Measurements from ENCODE around the gene GLIS1.

DNA sequence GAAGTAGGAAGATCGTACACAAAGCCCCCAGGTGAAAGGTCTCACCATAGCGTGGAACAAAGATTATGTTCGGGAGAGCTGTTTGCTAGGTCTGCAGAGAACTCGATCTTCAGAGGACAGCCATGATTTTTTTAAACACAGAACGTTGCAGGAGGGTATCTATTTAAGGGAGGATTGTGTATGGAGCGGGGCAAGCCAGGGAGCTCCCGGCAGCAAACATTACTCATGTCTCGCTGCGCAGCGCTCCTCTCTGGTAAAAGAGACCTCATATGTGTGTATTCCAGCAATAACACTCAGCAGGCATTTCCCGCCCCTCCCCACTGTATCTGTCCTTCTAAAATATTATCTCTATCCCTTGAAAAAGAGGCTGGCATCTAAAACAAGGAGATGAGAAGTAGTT lies 2.7 kb downstream of the GLIS1 start:
- TF ChIP-seq TAF1 (IDR thresholded peaks at IDR 0.05; ENCODE audit: low read depth) (no peak), EZH2 (IDR thresholded peaks at IDR 0.05; ENCODE audit: borderline replicate concordance, insufficient read depth, low read length, poor library complexity, severe bottlenecking) (no peak), POLR2AphosphoS5 (IDR thresholded peaks at IDR 0.05) (no peak), MXI1 (conservative IDR thresholded peaks at IDR 0.05; ENCODE audit: poor library complexity, severe bottlenecking) (no peak), EP300 (conservative IDR thresholded peaks at IDR 0.05; ENCODE audit: poor library complexity, severe bottlenecking) (no peak)
- TF ChIP-seq, protein P1, sequence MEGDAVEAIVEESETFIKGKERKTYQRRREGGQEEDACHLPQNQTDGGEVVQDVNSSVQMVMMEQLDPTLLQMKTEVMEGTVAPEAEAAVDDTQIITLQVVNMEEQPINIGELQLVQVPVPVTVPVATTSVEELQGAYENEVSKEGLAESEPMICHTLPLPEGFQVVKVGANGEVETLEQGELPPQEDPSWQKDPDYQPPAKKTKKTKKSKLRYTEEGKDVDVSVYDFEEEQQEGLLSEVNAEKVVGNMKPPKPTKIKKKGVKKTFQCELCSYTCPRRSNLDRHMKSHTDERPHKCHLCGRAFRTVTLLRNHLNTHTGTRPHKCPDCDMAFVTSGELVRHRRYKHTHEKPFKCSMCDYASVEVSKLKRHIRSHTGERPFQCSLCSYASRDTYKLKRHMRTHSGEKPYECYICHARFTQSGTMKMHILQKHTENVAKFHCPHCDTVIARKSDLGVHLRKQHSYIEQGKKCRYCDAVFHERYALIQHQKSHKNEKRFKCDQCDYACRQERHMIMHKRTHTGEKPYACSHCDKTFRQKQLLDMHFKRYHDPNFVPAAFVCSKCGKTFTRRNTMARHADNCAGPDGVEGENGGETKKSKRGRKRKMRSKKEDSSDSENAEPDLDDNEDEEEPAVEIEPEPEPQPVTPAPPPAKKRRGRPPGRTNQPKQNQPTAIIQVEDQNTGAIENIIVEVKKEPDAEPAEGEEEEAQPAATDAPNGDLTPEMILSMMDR (IDR thresholded peaks at IDR 0.05; ENCODE audit: poor library complexity, severe bottlenecking): no peak

All from neural cell (in vitro differentiated cells).